A549 (cell line): ENCODE results near the gene BPGM. TPM values are rescaled to one million over a fixed set of nuclear protein-coding genes. Genes with fewer than 3 reads are reported as not detected.

ENCODE experiments used
- ATAC-seq, 2 experiments: fragments of 200-7000 bp in 1 of 2; fragments of >200 bp in 1 of 2; cut with Nextera tagmentation in 1 of 2; cut with Tn5 transposase in 1 of 2; 3 replicates each; pipeline versions ENCODE4 v1.8.0 to v1.9.1; 2018 to 2020; ENCODE audit warnings: mild to moderate bottlenecking in 1 of 2, moderate library complexity in 1 of 2
- CTCF ChIA-PET: fragments of 300-600 bp; sonication (Branson Sonifier 250); formaldehyde crosslinking; extraction: SDS; loops from one replicate; lab custom pipeline; 2021; ENCODE audit warnings: antibody characterized with exemption, inconsistent platforms; lab: Yijun Ruan, JAX
- POLR2A ChIA-PET: fragments of 350-600 bp; formaldehyde crosslinking; extraction: SDS; loops from one replicate; lab custom pipeline; 2021; ENCODE audit warnings: antibody characterized with exemption, inconsistent platforms; lab: Yijun Ruan, JAX
- DNase-seq, 2 experiments: peaks; one replicate each; pipeline versions ENCODE4 v3.0.0 to v3.0.0-alpha.2; 2011 to 2016; ENCODE audit warnings: low read depth in 1 of 2, low spot score in 1 of 2
- FAIRE-seq: peaks from 2 replicates; lab custom pipeline; 2011; peaks lifted over from hg19 to GRCh38; lab: Jason Lieb, UNC
- H3K27ac ChIP-seq, 2 experiments: fragments of >200 bp; sonication (Bioruptor Twin); formaldehyde crosslinking; 3 replicates each; pipeline ENCODE4 v1.5.1; 2016 to 2017
- H3K4me1 ChIP-seq: fragments of >200 bp; sonication (Bioruptor Twin); formaldehyde crosslinking; 3 replicates; pipeline ENCODE4 v1.6.1; 2016
- H3K4me2 ChIP-seq: fragments of >200 bp; sonication (Bioruptor Twin); formaldehyde crosslinking; 3 replicates; pipeline ENCODE4 v1.6.1; 2016
- H3K4me3 ChIP-seq: fragments of >200 bp; sonication (Bioruptor Twin); formaldehyde crosslinking; 3 replicates; pipeline ENCODE4 v1.5.1; 2016
- H3K9me3 ChIP-seq: fragments of >200 bp; sonication (Bioruptor Twin); formaldehyde crosslinking; 3 replicates; pipeline ENCODE4 v1.6.1; 2016
- HOXB13 ChIP-seq: fragments of 250-450 bp; sonication (Bioruptor Pico); IDR thresholded peaks from 2 replicates; pipeline ENCODE4 v1.5.0; 2020; ENCODE audit warnings: low read depth, mild to moderate bottlenecking, moderate library complexity
- KDM5A ChIP-seq: fragments of 200-600 bp; sonication (generic); IDR thresholded peaks from 2 replicates; pipeline ENCODE4 v1.6.1; 2016; ENCODE audit warnings: antibody characterized with exemption, mild to moderate bottlenecking
- MAFK ChIP-seq: fragments of 450-650 bp; IDR thresholded peaks from 2 replicates; pipeline ENCODE4 v1.6.1; 2014; ENCODE audit not compliant: partially characterized antibody
- NPAS2 ChIP-seq: fragments of 250-450 bp; sonication (Bioruptor Pico); IDR thresholded peaks from 2 replicates; pipeline ENCODE4 v1.8.0; 2022; ENCODE audit warnings: mild to moderate bottlenecking, moderate library complexity, borderline replicate concordance
- WGBS: methylation state at CpG from one replicate; pipeline ENCODE4 v1.1.6; 2017; ENCODE audit errors: missing lambda C conversion rate; 5-methylcytosine and 5-hydroxymethylcytosine counted together
- polyA plus RNA-seq, 4 experiments: library from polyadenylated mRNA; depleted of rRNA in 3 of 4; stranded (reverse); fragments of >200 nt; fragmentation: RNase III in 1 of 4; extraction: RNeasy Plus Mini Kit Qiagen cat#74134 plus additional on column Dnase treatment in 1 of 4; gene quantifications; 2 replicates in 3 of 4; 3 replicates in 1 of 4; pipeline ENCODE4 v1.2.3, GENCODE V29; 2011 to 2017

The BPGM gene
- polyA plus RNA-seq, 2 of the 4 experiments (the other 2 are of a cell fraction): 19.4 to 28.3 TPM

DNA sequence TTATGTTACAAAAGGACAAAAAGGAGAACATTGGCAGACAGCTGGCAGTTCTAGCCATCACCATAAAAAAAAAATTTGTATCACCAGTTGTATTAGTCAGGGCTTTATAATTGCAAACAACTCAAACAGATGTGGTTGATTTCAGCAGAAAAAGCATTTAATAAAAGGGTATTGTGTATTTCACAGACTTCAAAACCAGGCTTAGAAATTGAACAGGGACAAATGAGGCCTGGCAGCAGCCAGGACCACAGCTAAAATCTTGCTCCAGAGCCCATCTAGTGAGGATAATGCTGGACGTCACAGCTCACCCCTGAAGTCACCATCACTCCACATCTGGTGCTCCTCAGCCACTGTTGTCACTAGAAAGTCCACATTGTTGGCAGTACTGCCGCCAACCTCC lies 79.9 kb downstream of the BPGM start:
- TF ChIP-seq MAFK (no peak), NPAS2 (CRISPR knock-in tag) (no peak)
- Histone ChIP-seq H3K4me3 (no peak overlapping the region), H3K27ac (no peak overlapping the region), H3K4me1 (no peaks in the 10 kb centered on the region), H3K4me2 (no peak overlapping the region), H3K9me3 (no peaks in the 10 kb centered on the region)
- no peak for DNase-seq
- CTCF ChIA-PET: interaction anchor here (1.2 to 1.8 kb wide), 2 partner anchors 9 to 87 kb away, joined by 3 to 7 read pairs; no protein-coding TSS in a partner anchor
- POLR2A ChIA-PET: no interaction called here
- no peak for ATAC-seq
- 70% methylated on average over 2 of the region's 2 CpGs for WGBS
- FAIRE-seq: no peak

DNA sequence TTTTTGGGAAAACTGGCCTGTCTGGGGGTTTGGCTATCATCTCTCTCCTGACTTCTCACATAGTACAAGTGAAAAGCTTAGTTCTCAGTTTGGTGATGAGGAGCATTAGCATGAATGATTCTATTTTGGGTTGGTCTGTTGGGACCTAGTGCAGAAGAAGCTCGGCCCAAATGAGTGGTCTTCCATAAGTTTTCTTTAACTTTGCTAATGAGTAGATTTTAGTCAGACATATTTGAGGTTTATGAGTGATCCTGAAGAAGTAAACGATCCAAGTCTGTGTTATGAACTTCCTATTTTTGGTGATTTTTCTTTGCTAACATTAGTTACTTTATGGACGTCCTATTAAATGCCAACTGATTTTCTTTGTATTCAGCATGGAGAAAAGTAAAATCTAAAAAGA lies 81.1 kb downstream of the BPGM start:
- ChIA-PET POLR2A (no interaction called here), CTCF (interaction anchor here (0.7 to 2.5 kb wide), 4 partner anchors 10 to 86 kb away, joined by 3 to 10 read pairs (median 5); no protein-coding TSS in a partner anchor)
- 72% methylated on average over 3 of the region's 3 CpGs for WGBS
- Histone ChIP-seq H3K4me2 (no peak overlapping the region), H3K4me3 (no peak overlapping the region), H3K9me3 (no peaks in the 10 kb centered on the region), H3K4me1 (no peaks in the 10 kb centered on the region), H3K27ac (no peak overlapping the region)
- no peak for FAIRE-seq
- ATAC-seq: no peak
- DNase-seq: no peak
- TF ChIP-seq HOXB13 (CRISPR knock-in tag) (no peak), NPAS2 (CRISPR knock-in tag) (no peak), KDM5A (no peak)

Other genes with a start within 250 kb of the BPGM start
- 1,636 and 1,761 TPM in 2 replicates for gene AKR1B1, start 187.8 kb upstream of the BPGM start, polyA plus RNA-seq (2011; rRNA removed)
- gene AKR1B1, start 187.8 kb upstream of the BPGM start, polyA plus RNA-seq (2017; fragmentation: RNase III; extraction: RNeasy Plus Mini Kit Qiagen cat#74134 plus additional on column Dnase treatment): 4,339 to 6,918 TPM (median 6,205 TPM) in 3 replicates
- gene AKR1B10, start 119.3 kb upstream of the BPGM start, polyA plus RNA-seq (2011; rRNA removed): 5,007 and 5,423 TPM in 2 replicates
- gene AKR1B10, start 119.3 kb upstream of the BPGM start, polyA plus RNA-seq (2017; fragmentation: RNase III; extraction: RNeasy Plus Mini Kit Qiagen cat#74134 plus additional on column Dnase treatment): 2,953 to 3,542 TPM (median 3,237 TPM) in 3 replicates
- 17.9 and 19.9 TPM in 2 replicates for gene AKR1B15, start 97.7 kb upstream of the BPGM start, polyA plus RNA-seq (2011; rRNA removed)
- 22.0 to 26.7 TPM (median 24.7 TPM) in 3 replicates for gene AKR1B15, start 97.7 kb upstream of the BPGM start, polyA plus RNA-seq (2017; fragmentation: RNase III; extraction: RNeasy Plus Mini Kit Qiagen cat#74134 plus additional on column Dnase treatment)
- gene CALD1, start 132.8 kb downstream of the BPGM start, polyA plus RNA-seq (2011; rRNA removed): 104 and 136 TPM in 2 replicates
- 144 to 165 TPM (median 150 TPM) in 3 replicates for gene CALD1, start 132.8 kb downstream of the BPGM start, polyA plus RNA-seq (2017; fragmentation: RNase III; extraction: RNeasy Plus Mini Kit Qiagen cat#74134 plus additional on column Dnase treatment)